CD4-positive, alpha-beta T cell treated with Interleukin-15 for 1 hour (primary cell): ENCODE results near the gene KIF13A.
"Not testable (repeated sequence)": the region's sequence is repeated elsewhere in the genome, so short reads cannot be mapped to it uniquely, and the experiment has no call there.

ENCODE experiments used
- DNase-seq: peaks from one replicate; pipeline ENCODE4 v3.0.0-alpha.2; 2020

Gene KIF13A

GRCh38 chr6:17867880-17868279 lies 119.6 kb downstream of the KIF13A start:
- no peak for DNase-seq

- no peak for DNase-seq
Observed at GRCh38 chr6:17866876-17867444, 120.5 kb downstream of the KIF13A start.

- no peak for DNase-seq
Observed at GRCh38 chr6:17865798-17866725, 121.4 kb downstream of the KIF13A start.

- no peak for DNase-seq
Observed at GRCh38 chr6:17865243-17865642, 122.2 kb downstream of the KIF13A start.

GRCh38 chr6:17863901-17864754 lies 123.3 kb downstream of the KIF13A start:
- DNase-seq = no peak

GRCh38 chr6:17861361-17861760 lies 126.1 kb downstream of the KIF13A start:
- DNase-seq = no peak

- DNase-seq = no peak
Observed at GRCh38 chr6:17859846-17860245, 127.6 kb downstream of the KIF13A start.

GRCh38 chr6:17858584-17858983 lies 128.9 kb downstream of the KIF13A start:
- no peak for DNase-seq

- not testable (repeated sequence) for DNase-seq
Observed at GRCh38 chr6:17857188-17857587, 130.2 kb downstream of the KIF13A start.

- DNase-seq = no peak
Observed at GRCh38 chr6:17856306-17856705, 131.1 kb downstream of the KIF13A start.

GRCh38 chr6:17855381-17855780 lies 132.1 kb downstream of the KIF13A start:
- DNase-seq = no peak

- no peak for DNase-seq
Observed at GRCh38 chr6:17853533-17853932, 133.9 kb downstream of the KIF13A start.

- DNase-seq = no peak
Observed at GRCh38 chr6:17851720-17852161, 135.7 kb downstream of the KIF13A start.

GRCh38 chr6:17851001-17851719 lies 136.3 kb downstream of the KIF13A start:
- DNase-seq = no peak

- no peak for DNase-seq
Observed at GRCh38 chr6:17850281-17850680, 137.2 kb downstream of the KIF13A start.

- no peak for DNase-seq
Observed at GRCh38 chr6:17847203-17847760, 140.2 kb downstream of the KIF13A start.

GRCh38 chr6:17846762-17847161 lies 140.7 kb downstream of the KIF13A start:
- DNase-seq = no peak

GRCh38 chr6:17845598-17845997 lies 141.8 kb downstream of the KIF13A start:
- DNase-seq = no peak

- not testable (repeated sequence) for DNase-seq
Observed at GRCh38 chr6:17844967-17845366, 142.5 kb downstream of the KIF13A start.

GRCh38 chr6:17842934-17843821 lies 144.3 kb downstream of the KIF13A start:
- DNase-seq = no peak
